ENCODE data around the gene SUFU. TPM values are rescaled to one million over a fixed set of nuclear protein-coding genes. Genes with fewer than 3 reads are reported as not detected.

SUFU gene
- total RNA-seq, 1 donor from 2014 or later, result 8.9 TPM

DNA sequence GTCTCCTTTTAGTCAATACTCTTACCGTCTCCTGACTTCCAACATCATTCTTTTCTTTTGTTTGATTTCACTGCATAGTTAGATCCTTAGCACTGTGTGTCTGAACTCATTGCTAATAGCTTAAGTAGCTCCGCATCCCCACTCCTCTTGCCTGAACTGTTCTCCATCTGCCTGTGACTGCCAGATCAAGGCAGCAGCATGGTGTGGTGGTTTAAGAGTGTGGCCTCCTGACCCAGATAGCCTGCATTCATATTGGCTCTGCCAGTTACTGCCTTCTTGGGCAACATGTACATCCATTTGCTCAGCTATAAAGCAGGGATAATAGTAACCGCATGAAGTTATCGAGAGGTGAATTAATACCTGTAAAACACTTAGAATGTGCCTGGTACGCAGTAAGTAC lies 50.8 kb downstream of the SUFU start:
- Histone ChIP-seq H3K36me3 (ENCODE audit: control insufficient read depth, insufficient read depth, low read length) (no peaks in the 10 kb centered on the region), H3K4me3 (ENCODE audit: low read depth, low read length) (no peak overlapping the region), H3K27me3 (ENCODE audit: control insufficient read depth, insufficient read depth, low read length) (no peaks in the 10 kb centered on the region)
- TF ChIP-seq, protein P1, sequence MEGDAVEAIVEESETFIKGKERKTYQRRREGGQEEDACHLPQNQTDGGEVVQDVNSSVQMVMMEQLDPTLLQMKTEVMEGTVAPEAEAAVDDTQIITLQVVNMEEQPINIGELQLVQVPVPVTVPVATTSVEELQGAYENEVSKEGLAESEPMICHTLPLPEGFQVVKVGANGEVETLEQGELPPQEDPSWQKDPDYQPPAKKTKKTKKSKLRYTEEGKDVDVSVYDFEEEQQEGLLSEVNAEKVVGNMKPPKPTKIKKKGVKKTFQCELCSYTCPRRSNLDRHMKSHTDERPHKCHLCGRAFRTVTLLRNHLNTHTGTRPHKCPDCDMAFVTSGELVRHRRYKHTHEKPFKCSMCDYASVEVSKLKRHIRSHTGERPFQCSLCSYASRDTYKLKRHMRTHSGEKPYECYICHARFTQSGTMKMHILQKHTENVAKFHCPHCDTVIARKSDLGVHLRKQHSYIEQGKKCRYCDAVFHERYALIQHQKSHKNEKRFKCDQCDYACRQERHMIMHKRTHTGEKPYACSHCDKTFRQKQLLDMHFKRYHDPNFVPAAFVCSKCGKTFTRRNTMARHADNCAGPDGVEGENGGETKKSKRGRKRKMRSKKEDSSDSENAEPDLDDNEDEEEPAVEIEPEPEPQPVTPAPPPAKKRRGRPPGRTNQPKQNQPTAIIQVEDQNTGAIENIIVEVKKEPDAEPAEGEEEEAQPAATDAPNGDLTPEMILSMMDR (IDR thresholded peaks at IDR 0.05; ENCODE audit: insufficient read depth, low read length, poor library complexity, severe bottlenecking), result no peak
- DNase-seq (ENCODE audit: low read depth), result no peak

DNA sequence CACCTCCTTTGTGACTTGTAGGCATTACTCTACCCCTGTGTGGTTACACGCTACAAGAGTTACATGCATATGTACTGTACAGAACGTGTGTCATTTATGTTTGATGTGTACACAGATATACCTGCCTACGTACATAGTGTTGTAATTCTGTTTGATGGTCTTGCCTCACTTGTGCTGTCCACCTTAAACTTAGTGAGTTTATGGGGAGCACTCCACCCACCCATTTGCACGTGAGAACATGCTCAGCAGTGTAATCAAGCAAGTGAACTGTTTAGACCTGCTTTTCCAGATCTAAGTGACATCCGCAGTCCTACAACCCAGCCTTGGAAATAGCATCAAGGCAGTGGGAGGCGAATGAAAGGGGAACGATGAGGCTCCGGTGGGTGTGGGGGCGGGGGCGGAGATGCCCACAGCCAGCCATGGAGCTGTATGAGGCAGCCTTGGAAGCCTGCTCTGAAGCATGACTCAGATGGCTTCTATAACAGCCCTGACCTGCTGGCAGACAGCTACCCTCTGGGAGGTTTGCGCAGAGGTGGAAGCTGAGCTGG lies 52.1 kb downstream of the SUFU start:
- no peak overlapping the region for H3K4me3 ChIP-seq (ENCODE audit: low read depth, low read length)

DNA sequence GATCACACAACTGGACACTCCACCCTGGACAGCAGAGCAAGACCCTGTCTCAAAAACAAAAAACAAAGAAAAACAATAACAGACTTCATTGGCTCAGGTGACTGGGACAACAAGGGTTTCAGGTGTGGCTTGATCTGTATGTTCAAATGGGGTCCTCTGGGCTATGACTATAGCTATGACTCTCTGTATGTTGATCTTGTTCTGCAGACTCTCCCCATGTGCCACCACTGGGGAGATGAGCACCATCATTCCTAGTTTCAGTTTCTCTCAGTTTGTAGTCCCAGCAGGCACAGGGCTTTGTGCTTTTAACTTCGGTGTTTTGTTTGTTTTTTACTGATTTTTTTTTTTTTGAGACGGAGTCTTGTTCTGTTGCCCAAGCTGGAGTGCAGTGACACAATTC lies 53.8 kb downstream of the SUFU start:
- TF ChIP-seq, protein P1 (IDR thresholded peaks at IDR 0.05; ENCODE audit: insufficient read depth, low read length, poor library complexity, severe bottlenecking), result no peak
- Histone ChIP-seq H3K27me3 (ENCODE audit: control insufficient read depth, insufficient read depth, low read length) (no peaks in the 10 kb centered on the region), H3K4me3 (ENCODE audit: low read depth, low read length) (no peak overlapping the region), H3K36me3 (ENCODE audit: control insufficient read depth, insufficient read depth, low read length) (no peaks in the 10 kb centered on the region)
- DNase-seq (ENCODE audit: low read depth), result no peak

More for the DNA sequence above, 52.1 kb downstream of the SUFU start:
- DNase-seq (ENCODE audit: low read depth), result no peak
- TF ChIP-seq, protein P1 (IDR thresholded peaks at IDR 0.05; ENCODE audit: insufficient read depth, low read length, poor library complexity, severe bottlenecking), result no peak
- Histone ChIP-seq H3K36me3 (ENCODE audit: control insufficient read depth, insufficient read depth, low read length) (no peaks in the 10 kb centered on the region), H3K27me3 (ENCODE audit: control insufficient read depth, insufficient read depth, low read length) (no peaks in the 10 kb centered on the region)

DNA sequence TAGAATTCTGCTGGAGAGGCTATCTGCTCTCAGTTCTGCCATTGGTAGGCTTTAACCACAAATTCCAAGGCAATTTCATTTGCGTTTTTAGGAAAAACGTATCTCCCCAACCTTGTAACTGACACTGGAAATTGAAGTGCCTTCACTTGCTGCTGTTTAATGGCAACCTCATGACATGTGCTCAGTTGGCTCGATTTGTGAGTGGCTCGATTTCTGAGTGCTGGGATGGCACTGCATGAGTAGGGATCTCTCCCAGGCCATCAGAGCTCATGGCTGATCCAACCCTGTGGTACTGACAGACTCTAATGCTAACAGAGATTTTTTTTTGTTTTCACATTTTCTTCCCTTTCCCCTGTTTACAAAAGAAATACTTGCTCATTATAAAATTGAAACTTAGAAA lies 56.0 kb downstream of the SUFU start:
- Histone ChIP-seq H3K27me3 (ENCODE audit: control insufficient read depth, insufficient read depth, low read length) (no peaks in the 10 kb centered on the region), H3K36me3 (ENCODE audit: control insufficient read depth, insufficient read depth, low read length) (no peaks in the 10 kb centered on the region), H3K4me3 (ENCODE audit: low read depth, low read length) (no peak overlapping the region)
- TF ChIP-seq, protein P1 (IDR thresholded peaks at IDR 0.05; ENCODE audit: insufficient read depth, low read length, poor library complexity, severe bottlenecking), result no peak
- DNase-seq (ENCODE audit: low read depth), result no peak

DNA sequence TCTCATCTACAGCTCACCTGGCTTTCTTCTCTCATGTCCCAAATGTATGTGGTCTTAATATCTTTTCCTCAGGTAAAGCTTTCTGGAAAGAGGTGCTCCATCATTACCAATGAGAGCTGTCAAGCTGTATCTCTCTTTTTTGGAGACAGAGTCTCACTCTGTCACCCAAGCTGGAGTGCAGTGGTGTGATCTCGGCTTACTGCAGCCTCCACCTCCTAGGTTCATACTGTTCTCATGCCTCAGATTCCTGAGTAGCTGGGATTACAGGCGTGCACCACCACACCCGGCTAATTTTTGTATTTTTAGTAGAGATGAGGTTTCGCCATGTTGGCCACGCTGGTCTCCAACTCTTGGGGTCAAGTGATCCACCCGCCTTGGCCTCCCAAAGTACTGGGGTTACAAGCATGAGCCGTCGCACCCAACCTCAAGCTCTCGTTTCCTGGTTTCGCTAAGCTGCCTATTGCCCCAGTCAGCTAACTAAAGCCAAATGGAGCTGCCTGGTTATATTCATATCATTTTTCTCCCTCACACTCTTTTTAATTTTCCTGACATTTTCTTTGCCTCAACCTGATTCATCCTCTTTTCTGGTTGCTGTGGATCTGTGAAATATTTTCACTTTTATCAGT lies 60.5 kb downstream of the SUFU start:
- H3K36me3 ChIP-seq (ENCODE audit: control insufficient read depth, insufficient read depth, low read length), result no peaks in the 10 kb centered on the region
- TF ChIP-seq, protein P1 (IDR thresholded peaks at IDR 0.05; ENCODE audit: insufficient read depth, low read length, poor library complexity, severe bottlenecking), result no peak
- no peaks in the 10 kb centered on the region for H3K27me3 ChIP-seq (ENCODE audit: control insufficient read depth, insufficient read depth, low read length)
- no peak overlapping the region for H3K4me3 ChIP-seq (ENCODE audit: low read depth, low read length)
- no peak for DNase-seq (ENCODE audit: low read depth)

DNA sequence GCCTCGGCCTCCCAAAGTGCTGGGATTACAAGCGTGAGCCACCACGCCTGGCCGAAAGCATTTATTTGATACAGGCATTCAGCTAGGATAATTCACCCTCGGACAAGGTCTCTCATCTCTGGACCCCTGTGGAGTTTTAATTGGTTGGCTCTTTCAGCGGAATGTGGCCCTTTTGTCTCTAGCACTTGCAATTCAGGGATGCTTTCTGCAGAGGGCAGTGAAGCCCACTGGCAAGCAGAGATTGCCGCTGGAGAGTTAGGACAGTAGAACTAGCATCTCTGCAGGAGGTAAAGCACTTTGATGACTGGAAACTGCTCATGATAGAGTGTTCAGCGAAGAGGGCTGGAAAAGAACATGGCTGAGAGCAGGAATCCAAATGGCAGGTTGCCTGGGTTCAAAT lies 62.0 kb downstream of the SUFU start:
- Histone ChIP-seq H3K27me3 (ENCODE audit: control insufficient read depth, insufficient read depth, low read length) (no peaks in the 10 kb centered on the region), H3K4me3 (ENCODE audit: low read depth, low read length) (no peak overlapping the region), H3K36me3 (ENCODE audit: control insufficient read depth, insufficient read depth, low read length) (no peaks in the 10 kb centered on the region)
- TF ChIP-seq, protein P1 (IDR thresholded peaks at IDR 0.05; ENCODE audit: insufficient read depth, low read length, poor library complexity, severe bottlenecking), result peak; percentile 8
- DNase-seq (ENCODE audit: low read depth), result no peak

All from kidney epithelial cell (primary cell).